Measurements from ENCODE around the gene LAMC3. TPM values are rescaled to one million over a fixed set of nuclear protein-coding genes. Genes with fewer than 3 reads are reported as not detected.

The LAMC3 gene
- total and polyA plus RNA-seq, 2 experiments from 2014 or later = 5.4 to 14.0 TPM

DNA sequence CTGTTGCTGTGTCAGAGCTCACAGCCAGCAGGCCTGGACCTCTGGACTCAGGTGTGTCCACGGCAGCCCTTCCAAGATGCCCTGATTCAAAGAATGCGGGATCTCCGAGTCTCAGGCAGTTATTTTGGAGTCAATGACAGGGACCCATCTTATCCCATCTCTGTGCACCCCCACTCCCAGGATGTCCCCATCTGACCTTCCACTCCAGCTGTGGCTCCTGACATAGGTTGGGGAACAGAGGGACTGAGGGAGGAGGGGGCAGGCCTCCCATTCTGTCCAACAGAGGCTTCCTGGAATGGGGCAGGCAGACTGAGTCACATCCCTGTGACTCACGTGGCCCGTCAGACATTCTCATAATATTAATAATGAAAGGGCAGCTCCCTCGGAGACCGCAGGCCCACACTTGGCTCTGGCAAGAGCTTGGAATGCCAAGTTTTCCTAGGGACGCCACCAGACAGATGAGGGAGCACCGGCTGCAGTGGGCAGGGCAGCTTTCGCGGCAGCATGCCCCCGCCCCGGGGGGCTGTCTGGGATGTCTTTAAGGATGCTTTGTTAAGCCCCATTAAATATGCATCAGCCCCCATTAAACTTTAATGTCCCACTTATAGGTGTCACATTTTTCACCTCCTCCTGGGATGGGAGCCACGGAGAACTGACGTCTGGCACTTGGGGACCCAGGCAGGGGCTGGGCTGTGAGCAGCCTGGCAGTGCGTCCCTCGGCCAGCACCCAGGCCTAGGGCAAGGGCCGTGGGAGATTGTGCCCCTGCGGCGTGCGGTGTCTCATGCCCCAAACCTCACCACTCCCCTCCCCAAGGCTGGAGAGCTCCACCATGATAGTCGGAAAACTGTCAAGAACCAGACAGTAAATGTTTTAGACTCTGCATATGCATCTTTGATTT is 46.3 kb upstream of the LAMC3 start:
- Histone ChIP-seq H3K9me3 (ENCODE audit: low read depth) (no peaks in the 10 kb centered on the region), H3K36me3 (no peaks in the 10 kb centered on the region), H3K4me1 (ENCODE audit: low read depth) (no peaks in the 10 kb centered on the region), H3K4me3 (no peak overlapping the region), H3K27ac (no peak overlapping the region), H3K27me3 (no peaks in the 10 kb centered on the region)
- TF ChIP-seq CTCF (IDR thresholded peaks at IDR 0.05; ENCODE audit: low read depth, low read length) = no peak
- peak in 1 of 2 donors; percentile 94 for DNase-seq (ENCODE audit: low read depth in 1 of 2, low spot score in 1 of 2)

DNA sequence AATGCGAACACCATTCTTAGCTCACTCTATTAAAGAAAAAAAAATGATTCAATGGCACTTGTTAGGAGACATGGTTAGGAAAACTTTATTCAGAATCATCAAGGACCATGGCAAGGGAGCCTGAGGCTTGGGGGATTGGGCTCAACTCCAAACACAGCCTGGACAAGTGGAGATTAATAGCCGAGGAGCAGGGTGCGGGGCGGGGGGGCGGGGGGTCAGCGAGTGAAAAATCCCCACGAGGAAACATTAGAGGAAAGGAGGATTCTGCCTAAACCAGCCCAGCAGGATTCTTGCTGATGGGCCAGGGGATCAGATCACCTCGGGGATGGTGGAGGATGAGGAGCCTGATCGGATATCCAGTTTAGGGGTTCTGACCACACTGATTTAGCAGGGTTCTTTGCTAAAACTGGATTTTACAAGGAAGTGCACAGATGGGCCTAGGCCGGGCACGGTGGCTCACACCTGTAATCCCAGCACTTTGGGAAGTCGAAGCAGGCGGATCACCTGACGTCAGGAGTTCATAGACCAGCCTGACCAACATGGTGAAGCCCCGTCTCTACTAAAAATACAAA is 45.6 kb upstream of the LAMC3 start:
- TF ChIP-seq CTCF (IDR thresholded peaks at IDR 0.05; ENCODE audit: low read depth, low read length) = no peak
- Histone ChIP-seq H3K27me3 (no peaks in the 10 kb centered on the region), H3K36me3 (no peaks in the 10 kb centered on the region), H3K4me3 (no peak overlapping the region), H3K27ac (no peak overlapping the region), H3K9me3 (ENCODE audit: low read depth) (no peaks in the 10 kb centered on the region), H3K4me1 (ENCODE audit: low read depth) (no peaks in the 10 kb centered on the region)
- DNase-seq (ENCODE audit: low read depth in 1 of 2, low spot score in 1 of 2) = no peak

DNA sequence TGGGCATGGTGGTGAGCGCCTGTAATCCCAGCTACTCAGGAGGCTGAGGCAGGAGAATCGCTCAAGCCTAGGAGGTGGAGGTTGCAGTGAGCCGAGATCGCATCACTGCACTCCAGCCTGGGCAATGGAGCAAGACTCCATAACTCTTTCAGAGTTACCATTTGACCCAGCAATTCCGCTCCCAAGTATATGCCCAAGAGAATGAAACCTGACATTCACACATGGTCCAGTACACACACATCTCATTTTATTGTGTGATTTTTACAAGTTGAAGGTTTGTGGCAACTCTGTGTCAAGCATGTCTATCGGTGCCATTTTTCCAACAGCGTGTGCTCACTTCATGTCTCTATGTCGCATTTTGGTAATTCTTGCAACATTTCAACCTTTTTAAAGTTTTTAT is 45.1 kb upstream of the LAMC3 start:
- Histone ChIP-seq H3K27me3 (no peaks in the 10 kb centered on the region), H3K4me3 (no peak overlapping the region), H3K36me3 (no peaks in the 10 kb centered on the region), H3K4me1 (ENCODE audit: low read depth) (no peaks in the 10 kb centered on the region), H3K9me3 (ENCODE audit: low read depth) (no peaks in the 10 kb centered on the region), H3K27ac (no peak overlapping the region)
- no peak for TF ChIP-seq CTCF (IDR thresholded peaks at IDR 0.05; ENCODE audit: low read depth, low read length)
- no peak for DNase-seq (ENCODE audit: low read depth in 1 of 2, low spot score in 1 of 2)

GRCh38 chr9:130965680-130966079 is 43.3 kb upstream of the LAMC3 start:
- no peaks in the 10 kb centered on the region for H3K36me3 ChIP-seq
- H3K4me3 ChIP-seq = no peak overlapping the region
- no peak overlapping the region for H3K27ac ChIP-seq
- H3K9me3 ChIP-seq (ENCODE audit: low read depth) = no peaks in the 10 kb centered on the region
- H3K4me1 ChIP-seq (ENCODE audit: low read depth) = no peaks in the 10 kb centered on the region
- no peak for TF ChIP-seq CTCF (IDR thresholded peaks at IDR 0.05; ENCODE audit: low read depth, low read length)
- no peaks in the 10 kb centered on the region for H3K27me3 ChIP-seq
- DNase-seq (ENCODE audit: low read depth in 1 of 2, low spot score in 1 of 2) = no peak

DNA sequence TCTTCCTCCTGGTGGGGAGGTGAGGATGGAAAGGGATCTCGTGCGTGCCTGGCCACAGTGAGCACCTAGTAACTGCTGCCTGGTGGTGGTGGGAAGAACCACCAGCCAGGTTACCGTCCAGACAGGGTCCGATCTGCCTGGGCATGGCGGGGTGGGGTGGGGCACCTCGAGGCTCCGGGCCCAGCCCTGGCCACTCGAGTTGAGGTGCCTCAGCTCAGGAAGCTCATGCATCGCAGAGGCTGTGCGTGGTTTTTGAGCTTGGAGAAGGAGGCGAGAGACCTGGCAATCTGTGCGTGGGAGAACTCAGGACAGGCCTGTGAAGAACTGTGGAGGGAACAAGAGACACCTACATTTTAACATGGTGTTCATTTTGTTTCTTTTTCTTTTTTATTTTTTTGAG is 38.9 kb upstream of the LAMC3 start:
- no peak for TF ChIP-seq CTCF (IDR thresholded peaks at IDR 0.05; ENCODE audit: low read depth, low read length)

More for the DNA sequence above, 38.9 kb upstream of the LAMC3 start:
- DNase-seq (ENCODE audit: low read depth in 1 of 2, low spot score in 1 of 2) = no peak
- Histone ChIP-seq H3K27me3 (no peaks in the 10 kb centered on the region), H3K9me3 (ENCODE audit: low read depth) (no peaks in the 10 kb centered on the region), H3K4me3 (no peak overlapping the region), H3K36me3 (no peaks in the 10 kb centered on the region), H3K4me1 (ENCODE audit: low read depth) (no peaks in the 10 kb centered on the region), H3K27ac (no peak overlapping the region)
